GM12878 (cell line): ENCODE results near the gene CADPS. TPM values are rescaled to one million over a fixed set of nuclear protein-coding genes. Genes with fewer than 3 reads are reported as not detected.

ENCODE experiments used
- ATAC-seq: fragments of 200-7000 bp; cut with Tn5 transposase; 3 replicates; pipeline ENCODE4 v1.9.1; 2020; ENCODE audit warnings: mild to moderate bottlenecking, moderate library complexity
- BruUV-seq: library from RNA; stranded (reverse); fragments of 400-500 nt; replicated peaks from 2 replicates; lab custom pipeline; 2021; lab: Mats Ljungman, UMichigan
- CTCF ChIA-PET: fragments of 300-600 bp; sonication (Branson Sonifier 250); formaldehyde crosslinking; extraction: SDS; loops from one replicate; lab custom pipeline; 2021; ENCODE audit warnings: inconsistent platforms; lab: Yijun Ruan, JAX
- POLR2A ChIA-PET: fragments of 350-600 bp; formaldehyde crosslinking; extraction: SDS; loops from one replicate; lab custom pipeline; 2021; ENCODE audit warnings: inconsistent platforms; lab: Charles Lee
- RAD21 ChIA-PET: fragments of 300-600 bp; sonication (Branson Sonifier 250); formaldehyde crosslinking; loops from one replicate; lab custom pipeline; 2023; ENCODE audit warnings: antibody characterized with exemption; ENCODE audit not compliant: unreplicated experiment; lab: Charles Lee
- SMC1A ChIA-PET: fragments of 300-600 bp; sonication (Branson Sonifier 250); formaldehyde crosslinking; loops from one replicate; lab custom pipeline; 2023; ENCODE audit not compliant: unreplicated experiment, uncharacterized antibody; lab: Charles Lee
- DNase-seq: peaks from one replicate; pipeline ENCODE4 v3.0.0-alpha.2; 2011; ENCODE audit warnings: low read depth, low spot score
- FAIRE-seq: peaks from 3 replicates; lab custom pipeline; 2011; peaks lifted over from hg19 to GRCh38; lab: Jason Lieb, UNC
- H2AFZ ChIP-seq: 2 replicates; pipeline ENCODE4 v1.6.0; 2011; ENCODE audit warnings: low read depth, low read length, control low read depth; ENCODE audit not compliant: control insufficient read depth
- H3K27ac ChIP-seq: 2 replicates; pipeline ENCODE4 v1.5.1; 2011; ENCODE audit warnings: control low read depth; ENCODE audit not compliant: control insufficient read depth, insufficient read depth
- H3K27me3 ChIP-seq, 2 experiments: replicated peaks in 1 of 2; 2 replicates each; pipeline versions ENCODE4 v1.6.0 to v1.6.1; 2011; ENCODE audit warnings: low read length in 1 of 2; ENCODE audit not compliant: control insufficient read depth in 2 of 2, insufficient read depth in 2 of 2
- H3K36me3 ChIP-seq, 2 experiments: 2 replicates each; pipeline ENCODE4 v1.5.1; 2011; ENCODE audit warnings: low read length in 1 of 2; ENCODE audit not compliant: control insufficient read depth in 2 of 2, insufficient read depth in 2 of 2
- H3K4me1 ChIP-seq: 2 replicates; pipeline ENCODE4 v1.6.1; 2011; ENCODE audit warnings: mild to moderate bottlenecking, low read length, moderate library complexity, mixed read lengths; ENCODE audit not compliant: control insufficient read depth, insufficient read depth
- H3K4me2 ChIP-seq: 2 replicates; pipeline ENCODE4 v1.6.0; 2011; ENCODE audit warnings: control low read depth; ENCODE audit not compliant: control insufficient read depth, insufficient read depth
- H3K4me3 ChIP-seq: fragments of 200-600 bp; sonication (generic); 2 replicates; pipeline ENCODE4 v1.5.1; 2016
- H3K79me2 ChIP-seq: 2 replicates; pipeline ENCODE4 v1.6.0; 2011; ENCODE audit warnings: low read length; ENCODE audit not compliant: control insufficient read depth, insufficient read depth
- H3K9ac ChIP-seq: 2 replicates; pipeline ENCODE4 v1.8.0; 2011; ENCODE audit warnings: low read length, control low read depth, mixed read lengths; ENCODE audit not compliant: control insufficient read depth, insufficient read depth
- H3K9me3 ChIP-seq: replicated peaks from 3 replicates; pipeline ENCODE4 v1.5.1; 2011; ENCODE audit warnings: mild to moderate bottlenecking, low read length; ENCODE audit not compliant: control insufficient read depth, insufficient read depth
- H4K20me1 ChIP-seq: 2 replicates; pipeline ENCODE4 v1.6.0; 2011; ENCODE audit not compliant: control insufficient read depth, insufficient read depth
- CHD4 ChIP-seq: fragments of 200-600 bp; sonication (generic); IDR thresholded peaks from 2 replicates; pipeline ENCODE4 v1.6.1; 2016; ENCODE audit warnings: mild to moderate bottlenecking
- CUX1 ChIP-seq: IDR thresholded peaks from 2 replicates; pipeline ENCODE4 v1.6.1; 2012; ENCODE audit warnings: improper control_type of control experiment, low read depth, low read length; ENCODE audit not compliant: insufficient replicate concordance
- EP300 ChIP-seq, 2 experiments: fragments of 150-350 bp in 1 of 2; IDR thresholded peaks; 2 replicates each; pipeline ENCODE4 v1.6.1; 2011 to 2012; ENCODE audit warnings: low read depth in 2 of 2, low read length in 2 of 2, borderline replicate concordance in 1 of 2, improper control_type of control experiment in 1 of 2, inconsistent platforms in 1 of 2; ENCODE audit not compliant: control insufficient read depth in 1 of 2
- FOXK2 ChIP-seq: fragments of 450-650 bp; IDR thresholded peaks from 2 replicates; pipeline ENCODE4 v1.6.1; 2017; ENCODE audit warnings: mild to moderate bottlenecking, moderate library complexity
- HDGF ChIP-seq: fragments of 450-650 bp; IDR thresholded peaks from 2 replicates; pipeline ENCODE4 v1.6.1; 2016; ENCODE audit warnings: antibody characterized with exemption
- KDM1A ChIP-seq: fragments of 200-600 bp; sonication (generic); IDR thresholded peaks from 2 replicates; pipeline ENCODE4 v1.6.1; 2016; ENCODE audit warnings: borderline replicate concordance
- NBN ChIP-seq: fragments of 450-650 bp; IDR thresholded peaks from 2 replicates; pipeline ENCODE4 v1.6.1; 2016
- NR2C1 ChIP-seq: fragments of 450-650 bp; IDR thresholded peaks from 2 replicates; pipeline ENCODE4 v1.6.1; 2017; ENCODE audit warnings: antibody characterized with exemption, mild to moderate bottlenecking, moderate library complexity
- NR2F1 ChIP-seq: fragments of 450-650 bp; conservative IDR thresholded peaks from 2 replicates; pipeline ENCODE4 v1.6.1; 2017; ENCODE audit warnings: mild to moderate bottlenecking
- SMAD5 ChIP-seq: IDR thresholded peaks from 2 replicates; pipeline ENCODE4 v1.6.1; 2016; ENCODE audit warnings: antibody characterized with exemption, low read depth
- SMARCA5 ChIP-seq: fragments of 450-650 bp; IDR thresholded peaks from 2 replicates; pipeline ENCODE4 v1.6.1; 2017; ENCODE audit warnings: mild to moderate bottlenecking
- SUPT20H ChIP-seq: IDR thresholded peaks from 2 replicates; pipeline ENCODE4 v1.6.1; 2011; ENCODE audit warnings: low read depth, mild to moderate bottlenecking, low read length, moderate library complexity, borderline replicate concordance; ENCODE audit not compliant: control insufficient read depth
- ZNF592 ChIP-seq: fragments of 450-650 bp; IDR thresholded peaks from 2 replicates; pipeline ENCODE4 v1.6.1; 2017; ENCODE audit warnings: mild to moderate bottlenecking, moderate library complexity
- ZSCAN29 ChIP-seq: fragments of 450-650 bp; IDR thresholded peaks from 2 replicates; pipeline ENCODE4 v1.6.1; 2017; ENCODE audit warnings: mild to moderate bottlenecking, moderate library complexity
- WGBS: methylation state at CpG from one replicate; pipeline ENCODE4 v1.1.6; 2016; ENCODE audit warnings: low lambda C conversion rate; ENCODE audit not compliant: insufficient replicate concordance, insufficient coverage; ENCODE audit errors: missing lambda C conversion rate; 5-methylcytosine and 5-hydroxymethylcytosine counted together
- in situ Hi-C: fragments of 300-500 bp; cut with MboI; formaldehyde crosslinking; loops from 9 replicates; pipeline ENCODE4 v1.14.3; 2018; ENCODE audit warnings: mixed read lengths
- intact Hi-C: fragments of 100-400 bp; cut with micrococcal nuclease; formaldehyde crosslinking; loops from one replicate; pipeline ENCODE4 v1.14.2; 2022; ENCODE audit not compliant: unreplicated experiment
- polyA plus RNA-seq, 11 experiments: library from polyadenylated mRNA; depleted of rRNA in 4 of 11; unstranded in 6 of 11; stranded (reverse) in 5 of 11; fragments of >200 nt; fragmentation: Nextera tagmentation in 4 of 11; fragmentation: Illumina TruSeq in 1 of 11; extraction: Ambion mirVana in 4 of 11; extraction: Trizol in 1 of 11; gene quantifications; 1 replicate in 1 of 11; 2 replicates in 10 of 11; pipeline versions ENCODE4 v1.2.1 to v1.2.3, GENCODE V29; 2011 to 2016; ENCODE audit warnings: inconsistent platforms in 2 of 11, missing spikeins in 2 of 11, low read depth in 1 of 11
- total RNA-seq, 4 experiments: library from RNA; depleted of rRNA in 3 of 4; stranded (reverse); fragments of >200 nt in 3 of 4; fragmentation: Illumina TruSeq in 1 of 4; extraction: Trizol in 1 of 4; gene quantifications; 2 replicates each; pipeline versions ENCODE4 v1.2.1 to v1.2.3, GENCODE V29; 2013 to 2021

Gene CADPS
- total and polyA plus RNA-seq, 10 of the 15 experiments (the other 5 are each of a cell fraction or from before 2014, with no cell fraction given): 0.20 TPM; not detected in 9

- no peak for TF ChIP-seq SUPT20H
These were observed 171.6 kb downstream of the CADPS start (continued) for GRCh38 chr3:62703451-62704167.

- intact Hi-C loops: no loop called here
These were observed 174.9 kb downstream of the CADPS start for GRCh38 chr3:62700357-62700756.

More at GRCh38 chr3:62700357-62700756, 174.9 kb downstream of the CADPS start:
- DNase-seq: no peak
- POLR2A ChIA-PET: no interaction called here
- no peaks in the 10 kb centered on the region for H3K4me1 ChIP-seq
- no peak for FAIRE-seq
- RAD21 ChIA-PET: no interaction called here
- no peaks in the 10 kb centered on the region for H4K20me1 ChIP-seq
- no peak for ATAC-seq
- H3K4me2 ChIP-seq: no peak overlapping the region
- H3K9ac ChIP-seq: no peak overlapping the region
- no peak overlapping the region for H3K27ac ChIP-seq
- no peaks in the 10 kb centered on the region for H3K27me3 ChIP-seq
- CTCF ChIA-PET: no interaction called here
- 9% methylated on average over 3 of the region's 3 CpGs for WGBS
- no peak overlapping the region for H2AFZ ChIP-seq
- no peaks in the 10 kb centered on the region for H3K36me3 ChIP-seq
- no peaks in the 10 kb centered on the region for H3K79me2 ChIP-seq
- SMC1A ChIA-PET: no interaction called here
- no peaks in the 10 kb centered on the region for H3K9me3 ChIP-seq
- no peak for TF ChIP-seq SUPT20H
- TF ChIP-seq FOXK2: no peak
- TF ChIP-seq KDM1A: no peak
- no peak for TF ChIP-seq ZNF592
- no peak for TF ChIP-seq CHD4
- TF ChIP-seq HDGF: no peak
- no peak for TF ChIP-seq NR2C1
- no peak for TF ChIP-seq NR2F1
- no peak for TF ChIP-seq NBN
- TF ChIP-seq SMAD5: no peak
- no peak for TF ChIP-seq SMARCA5
- no peak for TF ChIP-seq ZSCAN29
- TF ChIP-seq EP300 (IDR thresholded peaks at IDR 0.05; ENCODE audit: borderline replicate concordance in 1 of 2, control insufficient read depth in 1 of 2, low read depth in 2 of 2, low read length in 2 of 2): no peak
- no peak for TF ChIP-seq CUX1
- BruUV-seq: no TSS peak
- in situ Hi-C loops: no loop called here
- H3K4me3 ChIP-seq: no peak overlapping the region
